Adrenal gland (tissue), 5 donors: ENCODE data around the gene DOCK7.

Source experiments
- CTCF ChIP-seq, 6 experiments: fragments of 450-650 bp in 4 of 6; fragments of 200-600 bp in 2 of 6; sonication (generic) in 1 of 6; IDR thresholded peaks; 1 replicate in 5 of 6; 2 replicates in 1 of 6; pipeline versions ENCODE4 v1.5.1 to v1.8.0; 2016 to 2021; ENCODE audit warnings: antibody characterized with exemption in 6 of 6, mild to moderate bottlenecking in 2 of 6, moderate library complexity in 1 of 6
- POLR2A ChIP-seq, 2 donors: fragments of 450-650 bp; IDR thresholded peaks; one replicate each; pipeline ENCODE4 v1.6.1; 2017; ENCODE audit warnings: antibody characterized with exemption in 2 of 2, mild to moderate bottlenecking in 2 of 2, moderate library complexity in 1 of 2
- donor health status: DM: no; HTN: no; CAD: no.

GRCh38 chr1:62528015-62528414, 160.2 kb downstream of the DOCK7 start:
- TF ChIP-seq CTCF (IDR thresholded peaks at IDR 0.05) (no peak), POLR2A (IDR thresholded peaks at IDR 0.05) (no peak)
